MCF 10A (cell line): ENCODE results near the gene STK16. TPM values are rescaled to one million over a fixed set of nuclear protein-coding genes. Genes with fewer than 3 reads are reported as not detected.
A peak's percentile ranks its signal among the peaks of the same experiment; 100 is the strongest.

Source experiments
- BruUV-seq: library from RNA; stranded (reverse); fragments of 400-500 nt; replicated peaks from 2 replicates; lab custom pipeline; 2021; lab: Mats Ljungman, UMichigan
- CTCF ChIA-PET: fragments of 300-600 bp; sonication (Branson Sonifier 250); formaldehyde crosslinking; extraction: SDS; loops from one replicate; lab custom pipeline; 2021; ENCODE audit warnings: antibody characterized with exemption, inconsistent platforms; lab: Yijun Ruan, JAX
- POLR2A ChIA-PET: fragments of 300-600, 350-650 bp; sonication (Branson Sonifier 250); formaldehyde crosslinking; extraction: SDS; loops from one replicate; lab custom pipeline; 2020; ENCODE audit warnings: antibody characterized with exemption, inconsistent platforms; lab: Yijun Ruan, JAX
- DNase-seq: peaks from one replicate; pipeline ENCODE4 v3.0.0-alpha.2; 2018; ENCODE audit not compliant: unreplicated experiment
- H3K27ac Mint-ChIP-seq: one replicate; pipeline ENCODE4 v1.8.0; 2022; ENCODE audit warnings: mild to moderate bottlenecking, low read depth, mixed read lengths; ENCODE audit not compliant: unreplicated experiment
- H3K27me3 Mint-ChIP-seq: one replicate; pipeline ENCODE4 v1.8.0; 2022; ENCODE audit warnings: mixed read lengths; ENCODE audit not compliant: insufficient read depth, unreplicated experiment
- H3K36me3 Mint-ChIP-seq: one replicate; pipeline ENCODE4 v1.8.0; 2022; ENCODE audit warnings: mild to moderate bottlenecking, moderate library complexity, mixed read lengths; ENCODE audit not compliant: insufficient read depth, unreplicated experiment
- H3K4me1 Mint-ChIP-seq: one replicate; pipeline ENCODE4 v1.8.0; 2022; ENCODE audit warnings: mixed read lengths; ENCODE audit not compliant: insufficient read depth, unreplicated experiment
- H3K4me3 Mint-ChIP-seq: one replicate; pipeline ENCODE4 v1.8.0; 2022; ENCODE audit warnings: mild to moderate bottlenecking, moderate library complexity, mixed read lengths; ENCODE audit not compliant: unreplicated experiment
- H3K9me3 Mint-ChIP-seq: one replicate; pipeline ENCODE4 v1.8.0; 2022; ENCODE audit warnings: mixed read lengths; ENCODE audit not compliant: unreplicated experiment
- intact Hi-C: fragments of 100-400 bp; cut with micrococcal nuclease; formaldehyde crosslinking; loops from 2 replicates; pipeline ENCODE4 v1.14.1; 2022
- total RNA-seq: library from RNA; stranded (reverse); gene quantifications from 2 replicates; pipeline ENCODE4 v1.2.3, GENCODE V29; 2022
- TF ChIP-seq, protein P1 (sequence below): fragments of 200-600 bp; IDR thresholded peaks from one replicate; pipeline ENCODE4 v1.8.0; 2022; ENCODE audit warnings: antibody characterized with exemption, mild to moderate bottlenecking; ENCODE audit not compliant: unreplicated experiment

STK16 gene
- total RNA-seq, 1 experiment from 2014 or later: 33.4 TPM

- BruUV-seq: no TSS peak
- DNase-seq: no peak
- H3K4me1 Mint-ChIP-seq: no peaks in the 10 kb centered on the region
- intact Hi-C loops: no loop called here
- POLR2A ChIA-PET: interaction anchor here (2.0 kb wide), 1 partner anchor 15 kb away, joined by 7 read pairs; the partner anchor contains the start of genes ANKZF1 and ATG9A
- H3K9me3 Mint-ChIP-seq: no peaks in the 10 kb centered on the region
- H3K27me3 Mint-ChIP-seq: no peaks in the 10 kb centered on the region
- H3K4me3 Mint-ChIP-seq: no peak overlapping the region
- CTCF ChIA-PET: no interaction called here
- peak overlapping the region; percentile 40 for H3K27ac Mint-ChIP-seq
- peaks cover 61% of the 10 kb centered on the region for H3K36me3 Mint-ChIP-seq
- TF ChIP-seq, protein P1, sequence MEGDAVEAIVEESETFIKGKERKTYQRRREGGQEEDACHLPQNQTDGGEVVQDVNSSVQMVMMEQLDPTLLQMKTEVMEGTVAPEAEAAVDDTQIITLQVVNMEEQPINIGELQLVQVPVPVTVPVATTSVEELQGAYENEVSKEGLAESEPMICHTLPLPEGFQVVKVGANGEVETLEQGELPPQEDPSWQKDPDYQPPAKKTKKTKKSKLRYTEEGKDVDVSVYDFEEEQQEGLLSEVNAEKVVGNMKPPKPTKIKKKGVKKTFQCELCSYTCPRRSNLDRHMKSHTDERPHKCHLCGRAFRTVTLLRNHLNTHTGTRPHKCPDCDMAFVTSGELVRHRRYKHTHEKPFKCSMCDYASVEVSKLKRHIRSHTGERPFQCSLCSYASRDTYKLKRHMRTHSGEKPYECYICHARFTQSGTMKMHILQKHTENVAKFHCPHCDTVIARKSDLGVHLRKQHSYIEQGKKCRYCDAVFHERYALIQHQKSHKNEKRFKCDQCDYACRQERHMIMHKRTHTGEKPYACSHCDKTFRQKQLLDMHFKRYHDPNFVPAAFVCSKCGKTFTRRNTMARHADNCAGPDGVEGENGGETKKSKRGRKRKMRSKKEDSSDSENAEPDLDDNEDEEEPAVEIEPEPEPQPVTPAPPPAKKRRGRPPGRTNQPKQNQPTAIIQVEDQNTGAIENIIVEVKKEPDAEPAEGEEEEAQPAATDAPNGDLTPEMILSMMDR: no peak
Measured at GRCh38 chr2:219214141-219214540, 31.1 kb upstream of the STK16 start.

DNA sequence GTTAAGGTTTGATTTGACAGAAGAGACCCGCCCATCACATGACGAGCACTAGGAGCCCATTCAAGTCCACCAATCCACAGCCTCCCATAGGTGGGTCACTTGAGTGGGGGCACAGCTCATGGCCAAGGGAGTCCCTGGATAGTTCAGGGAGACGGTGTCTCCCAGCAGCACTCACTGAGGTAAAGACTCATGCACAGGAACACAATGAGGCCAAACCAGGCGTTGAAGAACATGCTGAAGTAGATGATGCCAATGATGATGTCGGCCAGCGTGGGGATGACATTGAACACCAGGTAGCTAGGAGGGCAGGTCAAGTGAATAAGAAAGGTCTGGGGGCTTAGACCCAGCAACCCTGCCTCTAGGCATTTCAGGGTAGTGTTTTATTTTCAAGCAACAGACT is 30.5 kb upstream of the STK16 start:
- H3K27me3 Mint-ChIP-seq: no peaks in the 10 kb centered on the region
- no peak for DNase-seq
- no peak overlapping the region for H3K27ac Mint-ChIP-seq
- H3K4me1 Mint-ChIP-seq: no peaks in the 10 kb centered on the region
- ChIA-PET POLR2A (interaction anchor here (6.3 kb wide), 1 partner anchor 14 kb away, joined by 127 read pairs; the partner anchor contains the start of genes ANKZF1 and ATG9A), CTCF (interaction anchor here (5.2 kb wide), 1 partner anchor 80 kb away, joined by 24 read pairs; no protein-coding TSS in a partner anchor)
- TF ChIP-seq, protein P1: no peak
- BruUV-seq: no TSS peak
- H3K9me3 Mint-ChIP-seq: no peaks in the 10 kb centered on the region
- H3K36me3 Mint-ChIP-seq: peaks cover 54% of the 10 kb centered on the region
- no peak overlapping the region for H3K4me3 Mint-ChIP-seq
- intact Hi-C loops: no loop called here

DNA sequence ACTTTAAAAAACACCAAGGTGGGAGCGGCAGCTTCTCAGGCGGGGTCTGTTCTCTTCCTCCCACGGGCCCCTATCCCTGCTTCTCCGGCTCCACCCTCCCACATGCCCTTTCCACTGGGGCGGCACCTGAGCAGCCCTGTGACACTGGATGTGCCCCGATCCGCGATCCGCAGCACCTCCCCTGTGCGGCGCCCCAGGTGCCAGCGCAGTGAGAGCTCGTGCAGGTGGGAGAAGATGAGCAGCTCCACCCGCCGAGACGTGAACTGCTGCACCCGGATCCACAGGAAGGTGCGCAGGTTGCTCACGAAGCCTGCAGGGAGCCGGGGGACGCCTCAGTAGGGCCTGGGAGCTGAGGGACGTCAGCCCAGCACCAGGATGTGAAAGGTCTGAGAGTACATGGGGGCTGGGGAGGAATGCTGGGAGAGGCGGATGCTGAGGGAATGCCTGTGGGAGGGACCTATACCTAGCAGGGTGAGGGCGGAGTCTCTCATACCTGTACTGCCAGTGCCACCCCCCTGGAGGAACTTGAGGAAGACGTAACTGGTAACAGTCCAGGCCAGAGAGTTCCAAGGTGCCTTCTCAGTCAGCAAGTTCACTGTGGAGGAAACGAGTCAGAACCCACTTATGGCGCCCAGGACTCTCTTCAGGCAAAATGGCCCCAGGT is 29.3 kb upstream of the STK16 start:
- CTCF ChIA-PET: interaction anchor here (0.6 to 5.2 kb wide), 6 partner anchors 10 to 79 kb away, joined by 3 to 24 read pairs (median 4); no protein-coding TSS in a partner anchor
- Mint-ChIP-seq H3K4me1 (no peaks in the 10 kb centered on the region), H3K27ac (no peak overlapping the region), H3K4me3 (no peak overlapping the region), H3K36me3 (peaks cover 42% of the 10 kb centered on the region), H3K27me3 (no peaks in the 10 kb centered on the region), H3K9me3 (no peaks in the 10 kb centered on the region)
- no peak for DNase-seq
- TF ChIP-seq, protein P1: no peak
- POLR2A ChIA-PET: interaction anchor here (2.4 to 6.3 kb wide), 4 partner anchors 9 to 36 kb away, joined by 18 to 127 read pairs (median 62); partner anchors contain the start of genes ANKZF1, ATG9A, GLB1L and STK16
- BruUV-seq: no TSS peak
- intact Hi-C loops: no loop called here

DNA sequence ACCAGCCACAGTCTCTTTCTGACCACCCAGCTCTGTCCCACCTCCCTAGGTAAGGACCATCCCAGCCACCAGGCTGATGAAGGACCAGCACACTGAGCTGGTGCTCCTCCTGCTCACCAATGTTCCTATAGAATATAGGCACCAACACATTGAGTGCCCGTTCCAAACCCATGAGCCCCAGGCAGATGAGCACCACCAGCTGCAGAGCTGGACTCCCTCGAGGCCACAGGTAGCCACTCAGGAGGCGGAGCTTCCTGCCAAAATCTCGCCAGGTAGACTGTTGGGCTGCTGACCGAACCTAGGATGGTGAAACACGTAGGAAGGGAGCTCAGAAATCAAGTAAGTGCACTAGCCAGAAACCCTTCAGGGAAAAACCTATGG is 28.8 kb upstream of the STK16 start:
- intact Hi-C loops: no loop called here
- ChIA-PET CTCF (interaction anchor here (0.6 to 5.2 kb wide), 7 partner anchors 10 to 84 kb away, joined by 3 to 24 read pairs (median 5); no protein-coding TSS in a partner anchor), POLR2A (interaction anchor here (2.4 to 6.3 kb wide), 5 partner anchors 9 to 40 kb away, joined by 18 to 127 read pairs (median 60); partner anchors contain the start of genes ANKZF1, ATG9A, CNPPD1 and GLB1L)
- Mint-ChIP-seq H3K27me3 (no peaks in the 10 kb centered on the region), H3K4me1 (no peaks in the 10 kb centered on the region), H3K4me3 (peak overlapping the region; percentile 48), H3K36me3 (peaks cover 37% of the 10 kb centered on the region), H3K27ac (peak overlapping the region; percentile 83), H3K9me3 (no peaks in the 10 kb centered on the region)
- BruUV-seq: no TSS peak
- DNase-seq: no peak
- TF ChIP-seq, protein P1: no peak
